Erythroblast (primary cell): ENCODE measurements around the gene PSMB10.

Experiments used
- GATA1 ChIP-seq: IDR thresholded peaks from 2 replicates; pipeline ENCODE4 v1.6.1; 2011; ENCODE audit warnings: low read depth, mild to moderate bottlenecking, control low read depth, low read length, moderate library complexity
- POLR2A ChIP-seq: IDR thresholded peaks from 2 replicates; pipeline ENCODE4 v1.6.1; 2011; ENCODE audit warnings: mild to moderate bottlenecking, low read length

- TF ChIP-seq POLR2A (no peak), GATA1 (no peak)
Measured at GRCh38 chr16:67917140-67917851, 19.4 kb downstream of the PSMB10 start.
